ENCODE measurements around the gene NUP54.

NUP54 gene

DNA sequence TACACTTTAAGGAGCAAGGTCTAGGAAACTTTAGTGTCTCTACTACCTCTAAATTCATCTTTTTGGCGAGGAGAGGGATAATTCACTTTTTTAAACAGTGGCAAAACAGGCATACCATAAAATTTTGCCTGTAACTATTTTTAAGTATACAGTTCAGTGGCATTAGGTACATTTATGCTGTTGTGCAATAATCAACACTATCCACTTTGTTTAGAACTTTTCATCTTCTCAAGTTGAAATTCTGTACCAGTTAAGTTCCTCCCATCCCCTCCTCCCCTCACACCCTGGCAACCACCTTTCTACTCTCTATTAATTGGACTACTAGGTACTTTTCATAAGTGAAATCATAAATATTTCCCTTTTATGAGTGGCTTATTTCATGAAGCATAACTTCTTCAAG, 31.4 kb downstream of the NUP54 start:
- H3K9ac ChIP-seq (ENCODE audit: low read depth, low read length): no peak overlapping the region
- no peak overlapping the region for H3K4me2 ChIP-seq (ENCODE audit: insufficient read depth, low read length)
- H3K4me3 ChIP-seq (ENCODE audit: low read depth in 1 of 2, low read length in 2 of 2): no peak overlapping the region
- no peak overlapping the region for H2AFZ ChIP-seq (ENCODE audit: low read depth, low read length)
- no peaks in the 10 kb centered on the region for H3K4me1 ChIP-seq (ENCODE audit: insufficient read depth, low read length)
- peaks cover 74% of the 10 kb centered on the region for H3K36me3 ChIP-seq (ENCODE audit: insufficient read depth, low read length)
- no peaks in the 10 kb centered on the region for H3K9me3 ChIP-seq (ENCODE audit: insufficient read depth, low read length, severe bottlenecking)
- H3K27ac ChIP-seq (ENCODE audit: low read length): no peak overlapping the region
- H3K27me3 ChIP-seq (ENCODE audit: insufficient read depth, low read length, poor library complexity): no peaks in the 10 kb centered on the region
- TF ChIP-seq EZH2 (IDR thresholded peaks at IDR 0.05; ENCODE audit: borderline replicate concordance, low read depth, low read length, severe bottlenecking): no peak
- TF ChIP-seq, protein P1, sequence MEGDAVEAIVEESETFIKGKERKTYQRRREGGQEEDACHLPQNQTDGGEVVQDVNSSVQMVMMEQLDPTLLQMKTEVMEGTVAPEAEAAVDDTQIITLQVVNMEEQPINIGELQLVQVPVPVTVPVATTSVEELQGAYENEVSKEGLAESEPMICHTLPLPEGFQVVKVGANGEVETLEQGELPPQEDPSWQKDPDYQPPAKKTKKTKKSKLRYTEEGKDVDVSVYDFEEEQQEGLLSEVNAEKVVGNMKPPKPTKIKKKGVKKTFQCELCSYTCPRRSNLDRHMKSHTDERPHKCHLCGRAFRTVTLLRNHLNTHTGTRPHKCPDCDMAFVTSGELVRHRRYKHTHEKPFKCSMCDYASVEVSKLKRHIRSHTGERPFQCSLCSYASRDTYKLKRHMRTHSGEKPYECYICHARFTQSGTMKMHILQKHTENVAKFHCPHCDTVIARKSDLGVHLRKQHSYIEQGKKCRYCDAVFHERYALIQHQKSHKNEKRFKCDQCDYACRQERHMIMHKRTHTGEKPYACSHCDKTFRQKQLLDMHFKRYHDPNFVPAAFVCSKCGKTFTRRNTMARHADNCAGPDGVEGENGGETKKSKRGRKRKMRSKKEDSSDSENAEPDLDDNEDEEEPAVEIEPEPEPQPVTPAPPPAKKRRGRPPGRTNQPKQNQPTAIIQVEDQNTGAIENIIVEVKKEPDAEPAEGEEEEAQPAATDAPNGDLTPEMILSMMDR (IDR thresholded peaks at IDR 0.05; ENCODE audit: borderline replicate concordance, extremely low read depth, low read length, poor library complexity, severe bottlenecking): no peak
- DNase-seq (no peak), ATAC-seq (ENCODE audit: insufficient read depth, low read depth) (no peak)
- no peaks in the 10 kb centered on the region for H3K79me2 ChIP-seq (ENCODE audit: insufficient read depth, low read length)
- no peaks in the 10 kb centered on the region for H4K20me1 ChIP-seq (ENCODE audit: insufficient read depth, low read length)

DNA sequence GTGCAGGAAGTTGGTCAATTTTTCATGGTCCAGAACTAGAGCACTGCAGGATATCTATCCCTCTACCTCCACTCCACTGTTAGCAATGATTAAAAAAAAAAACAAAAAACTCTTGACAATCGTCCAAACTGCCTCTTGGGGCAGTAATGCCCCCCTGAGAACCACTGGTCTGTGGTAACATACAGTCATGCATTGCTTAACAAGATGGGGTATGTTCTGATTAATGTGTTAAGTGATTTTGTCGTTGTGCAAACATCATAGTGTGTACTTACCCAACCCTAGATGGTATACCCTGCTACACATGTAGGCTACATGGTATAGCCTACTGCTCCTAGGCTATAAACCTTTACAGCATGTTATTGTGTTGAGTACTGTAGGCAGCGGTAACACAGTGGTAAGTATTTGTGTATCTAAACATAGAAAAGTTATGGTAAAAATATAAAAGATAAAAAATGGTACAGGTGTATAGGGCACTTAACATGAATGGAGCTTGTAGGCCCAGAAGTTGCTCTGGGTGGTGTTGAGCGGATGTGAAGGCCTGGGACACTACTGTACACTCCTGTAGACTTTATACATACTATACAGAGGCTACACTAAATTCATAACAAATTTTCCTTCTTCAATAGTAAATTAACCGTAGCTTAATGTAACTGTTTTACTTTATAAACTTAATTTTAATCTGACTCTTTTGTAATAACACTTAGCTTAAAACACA, 39.6 kb downstream of the NUP54 start:
- Histone ChIP-seq H2AFZ (ENCODE audit: low read depth, low read length) (no peak overlapping the region), H3K79me2 (ENCODE audit: insufficient read depth, low read length) (no peaks in the 10 kb centered on the region), H3K9ac (ENCODE audit: low read depth, low read length) (no peak overlapping the region), H3K27me3 (ENCODE audit: insufficient read depth, low read length, poor library complexity) (no peaks in the 10 kb centered on the region), H3K4me2 (ENCODE audit: insufficient read depth, low read length) (no peak overlapping the region), H3K36me3 (ENCODE audit: insufficient read depth, low read length) (peaks cover 10% of the 10 kb centered on the region), H3K27ac (ENCODE audit: low read length) (no peak overlapping the region), H4K20me1 (ENCODE audit: insufficient read depth, low read length) (no peaks in the 10 kb centered on the region), H3K4me3 (ENCODE audit: low read depth in 1 of 2, low read length in 2 of 2) (no peak overlapping the region), H3K9me3 (ENCODE audit: insufficient read depth, low read length, severe bottlenecking) (no peaks in the 10 kb centered on the region), H3K4me1 (ENCODE audit: insufficient read depth, low read length) (no peaks in the 10 kb centered on the region)
- DNase-seq (no peak), ATAC-seq (ENCODE audit: insufficient read depth, low read depth) (peak; percentile 50; the same call in 2 of the 3 replicates)
- TF ChIP-seq, protein P1 (IDR thresholded peaks at IDR 0.05; ENCODE audit: borderline replicate concordance, extremely low read depth, low read length, poor library complexity, severe bottlenecking): peak; percentile 9
- TF ChIP-seq EZH2 (IDR thresholded peaks at IDR 0.05; ENCODE audit: borderline replicate concordance, low read depth, low read length, severe bottlenecking): no peak

DNA sequence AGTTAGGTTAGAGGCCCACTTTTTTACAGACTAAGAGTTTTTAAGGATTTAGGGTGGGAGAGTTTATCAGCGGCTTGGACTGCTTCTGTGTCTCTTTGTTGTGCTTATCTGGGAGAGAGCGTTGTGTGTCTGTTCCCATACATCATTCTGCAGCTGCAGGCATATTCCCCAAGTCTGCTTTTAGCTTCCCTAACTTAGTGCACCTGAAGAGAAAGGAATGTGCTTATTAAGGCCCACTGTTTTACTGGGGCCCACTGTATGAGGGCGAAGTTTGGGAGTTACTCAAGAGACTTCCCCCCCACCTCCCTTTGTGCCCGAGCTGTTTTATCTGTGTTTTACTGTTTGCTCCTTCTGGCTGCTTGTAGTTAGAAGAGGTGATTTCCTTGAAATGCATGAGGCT, 41.8 kb downstream of the NUP54 start:
- Histone ChIP-seq H3K9ac (ENCODE audit: low read depth, low read length) (no peak overlapping the region), H3K79me2 (ENCODE audit: insufficient read depth, low read length) (no peaks in the 10 kb centered on the region), H3K4me2 (ENCODE audit: insufficient read depth, low read length) (no peak overlapping the region), H3K27ac (ENCODE audit: low read length) (no peak overlapping the region), H3K36me3 (ENCODE audit: insufficient read depth, low read length) (no peaks in the 10 kb centered on the region), H4K20me1 (ENCODE audit: insufficient read depth, low read length) (no peaks in the 10 kb centered on the region), H3K9me3 (ENCODE audit: insufficient read depth, low read length, severe bottlenecking) (no peaks in the 10 kb centered on the region), H3K27me3 (ENCODE audit: insufficient read depth, low read length, poor library complexity) (no peaks in the 10 kb centered on the region), H2AFZ (ENCODE audit: low read depth, low read length) (no peak overlapping the region), H3K4me3 (ENCODE audit: low read depth in 1 of 2, low read length in 2 of 2) (no peak overlapping the region), H3K4me1 (ENCODE audit: insufficient read depth, low read length) (no peaks in the 10 kb centered on the region)
- DNase-seq (no peak), ATAC-seq (ENCODE audit: insufficient read depth, low read depth) (no peak)
- TF ChIP-seq, protein P1 (IDR thresholded peaks at IDR 0.05; ENCODE audit: borderline replicate concordance, extremely low read depth, low read length, poor library complexity, severe bottlenecking): no peak
- no peak for TF ChIP-seq EZH2 (IDR thresholded peaks at IDR 0.05; ENCODE audit: borderline replicate concordance, low read depth, low read length, severe bottlenecking)

Measured in DND-41 (cell line).